Osteocyte (in vitro differentiated cells): Measurements from ENCODE around the gene ITGB5. TPM values are rescaled to one million over a fixed set of nuclear protein-coding genes. Genes with fewer than 3 reads are reported as not detected.

ENCODE experiments used
- DNase-seq: peaks from one replicate; pipeline ENCODE4 v3.0.0; 2021; ENCODE audit warnings: mixed read lengths; ENCODE audit not compliant: unreplicated experiment; ENCODE audit errors: extremely low spot score
- H3K27ac Mint-ChIP-seq: one replicate; pipeline ENCODE4 v1.8.0; 2021; ENCODE audit warnings: mild to moderate bottlenecking, mixed read lengths; ENCODE audit not compliant: unreplicated experiment
- H3K27me3 Mint-ChIP-seq: one replicate; pipeline ENCODE4 v1.8.0; 2021; ENCODE audit warnings: mixed read lengths; ENCODE audit not compliant: unreplicated experiment
- H3K36me3 Mint-ChIP-seq: one replicate; pipeline ENCODE4 v1.8.0; 2021; ENCODE audit warnings: mixed read lengths; ENCODE audit not compliant: unreplicated experiment
- H3K4me1 Mint-ChIP-seq: one replicate; pipeline ENCODE4 v1.8.0; 2021; ENCODE audit warnings: mixed read lengths; ENCODE audit not compliant: unreplicated experiment
- H3K4me3 Mint-ChIP-seq: one replicate; pipeline ENCODE4 v1.8.0; 2021; ENCODE audit warnings: mild to moderate bottlenecking, moderate library complexity, mixed read lengths; ENCODE audit not compliant: unreplicated experiment
- H3K9me3 Mint-ChIP-seq: one replicate; pipeline ENCODE4 v1.8.0; 2021; ENCODE audit warnings: mixed read lengths; ENCODE audit not compliant: unreplicated experiment
- total RNA-seq: library from RNA; stranded (reverse); gene quantifications from 2 replicates; pipeline ENCODE4 v1.2.1, GENCODE V29; 2021
- TF ChIP-seq, protein P1 (sequence below): fragments of 200-600 bp; sonication (generic); IDR thresholded peaks from 2 replicates; pipeline ENCODE4 v1.5.0; 2021; ENCODE audit warnings: antibody characterized with exemption, mild to moderate bottlenecking, moderate library complexity

ITGB5 gene
- total RNA-seq, 1 donor from 2014 or later: 419 TPM

DNA sequence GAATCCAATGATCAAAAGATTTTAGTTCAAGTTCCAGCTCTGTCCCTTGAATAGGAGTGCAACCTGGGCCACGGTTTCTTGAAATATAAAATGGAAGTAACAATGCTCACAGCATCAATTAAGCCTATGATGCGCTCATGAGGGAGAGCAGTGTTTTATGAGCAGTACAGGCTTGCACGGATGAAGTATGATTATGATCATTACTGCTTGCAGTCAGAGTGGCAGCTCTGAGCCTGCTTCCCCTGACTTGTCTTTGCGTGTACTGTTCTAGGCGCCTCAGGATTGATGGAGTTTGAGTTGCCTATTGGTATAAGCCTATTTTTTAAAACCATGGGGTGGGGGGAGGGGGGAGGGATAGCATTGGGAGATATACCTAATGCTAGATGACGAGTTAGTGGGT, 37.0 kb downstream of the ITGB5 start:
- no peak for DNase-seq
- Mint-ChIP-seq H3K36me3 (peaks cover 34% of the 10 kb centered on the region), H3K27ac (peak overlapping the region; percentile 84), H3K4me1 (peaks cover 65% of the 10 kb centered on the region), H3K9me3 (peaks cover 4% of the 10 kb centered on the region), H3K4me3 (no peak overlapping the region), H3K27me3 (no peaks in the 10 kb centered on the region)
- TF ChIP-seq, protein P1, sequence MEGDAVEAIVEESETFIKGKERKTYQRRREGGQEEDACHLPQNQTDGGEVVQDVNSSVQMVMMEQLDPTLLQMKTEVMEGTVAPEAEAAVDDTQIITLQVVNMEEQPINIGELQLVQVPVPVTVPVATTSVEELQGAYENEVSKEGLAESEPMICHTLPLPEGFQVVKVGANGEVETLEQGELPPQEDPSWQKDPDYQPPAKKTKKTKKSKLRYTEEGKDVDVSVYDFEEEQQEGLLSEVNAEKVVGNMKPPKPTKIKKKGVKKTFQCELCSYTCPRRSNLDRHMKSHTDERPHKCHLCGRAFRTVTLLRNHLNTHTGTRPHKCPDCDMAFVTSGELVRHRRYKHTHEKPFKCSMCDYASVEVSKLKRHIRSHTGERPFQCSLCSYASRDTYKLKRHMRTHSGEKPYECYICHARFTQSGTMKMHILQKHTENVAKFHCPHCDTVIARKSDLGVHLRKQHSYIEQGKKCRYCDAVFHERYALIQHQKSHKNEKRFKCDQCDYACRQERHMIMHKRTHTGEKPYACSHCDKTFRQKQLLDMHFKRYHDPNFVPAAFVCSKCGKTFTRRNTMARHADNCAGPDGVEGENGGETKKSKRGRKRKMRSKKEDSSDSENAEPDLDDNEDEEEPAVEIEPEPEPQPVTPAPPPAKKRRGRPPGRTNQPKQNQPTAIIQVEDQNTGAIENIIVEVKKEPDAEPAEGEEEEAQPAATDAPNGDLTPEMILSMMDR: no peak

DNA sequence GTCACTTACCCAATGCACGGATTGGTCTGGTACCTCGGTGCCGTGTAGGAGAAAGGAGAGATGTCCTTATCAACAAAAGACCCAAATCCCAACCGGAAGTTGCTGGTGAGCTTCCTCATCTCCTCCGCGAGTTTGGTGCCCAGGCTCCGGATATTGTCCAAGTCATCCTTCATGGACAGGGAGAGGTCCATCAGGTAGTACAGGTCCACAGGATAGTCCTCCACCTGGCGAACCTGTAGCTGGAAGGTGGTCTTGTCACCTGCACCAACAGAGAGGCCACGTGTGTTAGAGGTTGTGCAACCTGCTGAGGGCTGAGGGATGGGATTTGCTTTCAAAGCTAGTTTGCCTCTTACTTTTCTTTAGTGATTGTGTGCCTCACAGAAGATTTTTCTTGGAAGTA, 38.9 kb downstream of the ITGB5 start:
- Mint-ChIP-seq H3K27ac (no peak overlapping the region), H3K27me3 (no peaks in the 10 kb centered on the region), H3K4me1 (peaks cover 64% of the 10 kb centered on the region), H3K9me3 (no peaks in the 10 kb centered on the region), H3K36me3 (peaks cover 26% of the 10 kb centered on the region), H3K4me3 (no peak overlapping the region)
- TF ChIP-seq, protein P1: no peak
- no peak for DNase-seq

DNA sequence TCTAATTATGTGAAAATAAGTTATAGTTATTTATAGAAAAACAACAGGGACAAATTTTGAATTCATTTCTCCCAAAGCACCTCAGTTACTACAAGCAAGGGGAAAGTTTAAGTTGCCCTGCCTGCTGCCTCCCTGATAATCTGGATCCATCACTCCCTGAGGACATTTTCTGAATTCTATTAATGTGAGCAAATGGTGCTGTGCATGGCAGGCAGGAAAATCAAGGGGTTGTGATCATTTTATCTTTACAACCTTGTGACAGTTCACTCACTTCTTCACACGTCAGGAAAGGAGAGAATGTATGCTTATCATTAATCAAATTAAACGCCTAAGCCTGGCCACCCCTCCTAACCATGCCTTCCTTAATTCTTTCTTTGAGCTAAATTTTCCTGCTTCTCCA, 39.3 kb downstream of the ITGB5 start:
- Mint-ChIP-seq H3K27me3 (no peaks in the 10 kb centered on the region), H3K36me3 (peaks cover 30% of the 10 kb centered on the region), H3K4me1 (peaks cover 60% of the 10 kb centered on the region), H3K4me3 (no peak overlapping the region), H3K27ac (no peak overlapping the region), H3K9me3 (no peaks in the 10 kb centered on the region)
- TF ChIP-seq, protein P1: no peak
- no peak for DNase-seq

DNA sequence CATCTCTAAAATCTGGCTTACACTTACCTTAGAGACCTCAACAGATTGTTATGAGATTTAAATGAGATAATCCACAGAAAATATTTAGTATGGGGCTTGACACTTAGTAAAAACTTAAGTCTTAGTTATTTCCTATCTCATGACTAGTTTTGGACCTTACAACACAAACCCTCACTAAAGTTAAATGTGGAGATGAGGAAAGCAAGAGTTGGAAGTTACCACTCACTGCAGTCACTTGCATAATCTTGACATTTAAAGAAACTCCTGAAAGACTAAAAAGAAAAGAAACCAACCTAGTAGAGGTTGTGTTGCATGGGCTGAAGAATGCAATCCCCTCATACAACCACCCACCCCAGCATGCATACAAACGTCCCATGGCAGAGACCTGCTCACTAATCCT, 40.1 kb downstream of the ITGB5 start:
- Mint-ChIP-seq H3K27me3 (no peaks in the 10 kb centered on the region), H3K36me3 (peaks cover 38% of the 10 kb centered on the region)

DNA sequence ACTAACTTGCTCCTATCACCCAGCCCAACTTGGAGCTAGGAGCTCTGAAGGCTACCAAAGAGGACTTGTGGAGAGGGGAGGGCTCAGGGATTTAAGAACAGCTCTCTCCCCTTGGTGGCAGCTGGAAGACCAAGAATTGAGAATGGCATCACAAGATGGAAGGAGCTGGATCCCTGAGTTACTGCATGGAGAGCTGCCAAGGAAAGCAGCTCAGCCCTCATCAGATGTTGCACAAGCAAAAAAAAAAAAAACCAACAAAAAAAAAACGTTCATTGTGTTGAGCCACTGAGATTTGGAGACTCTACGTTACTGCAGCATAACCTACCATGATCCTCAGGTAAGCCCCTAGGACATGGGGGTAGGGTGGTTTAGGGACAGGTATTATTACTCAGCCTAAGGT, 41.0 kb downstream of the ITGB5 start:
- peaks cover 46% of the 10 kb centered on the region for H3K36me3 Mint-ChIP-seq
- no peaks in the 10 kb centered on the region for H3K27me3 Mint-ChIP-seq
- peaks cover 50% of the 10 kb centered on the region for H3K4me1 Mint-ChIP-seq
- no peaks in the 10 kb centered on the region for H3K9me3 Mint-ChIP-seq
- TF ChIP-seq, protein P1: no peak
- DNase-seq: no peak
- no peak overlapping the region for H3K4me3 Mint-ChIP-seq
- peak overlapping the region; percentile 72 for H3K27ac Mint-ChIP-seq

More for the DNA sequence above, 40.1 kb downstream of the ITGB5 start:
- no peak overlapping the region for H3K27ac Mint-ChIP-seq
- DNase-seq: no peak
- peaks cover 55% of the 10 kb centered on the region for H3K4me1 Mint-ChIP-seq
- H3K4me3 Mint-ChIP-seq: no peak overlapping the region
- TF ChIP-seq, protein P1: no peak
- H3K9me3 Mint-ChIP-seq: no peaks in the 10 kb centered on the region
